A549 (cell line): ENCODE data around the gene THADA.

Experiments used
- CBX8 ChIP-seq: fragments of 200-600 bp; sonication (generic); IDR thresholded peaks from 2 replicates; pipeline ENCODE4 v1.6.1; 2016
- CTCF ChIP-seq: fragments of >200 bp; sonication (Bioruptor Twin); formaldehyde crosslinking; IDR thresholded peaks from 3 replicates; pipeline ENCODE4 v1.5.1; 2016
- EP300 ChIP-seq, 2 experiments: fragments of >200 bp; sonication (Bioruptor Twin); formaldehyde crosslinking; IDR thresholded peaks; 2 replicates in 1 of 2; 3 replicates in 1 of 2; pipeline ENCODE4 v1.6.1; 2016 to 2017
- JUNB ChIP-seq: fragments of >200 bp; sonication (Bioruptor Twin); formaldehyde crosslinking; IDR thresholded peaks from 2 replicates; pipeline ENCODE4 v1.6.1; 2016
- KDM1A ChIP-seq: fragments of 200-600 bp; sonication (generic); IDR thresholded peaks from 2 replicates; pipeline ENCODE4 v1.6.1; 2016; ENCODE audit warnings: low read depth, mild to moderate bottlenecking
- KDM5A ChIP-seq: fragments of 200-600 bp; sonication (generic); IDR thresholded peaks from 2 replicates; pipeline ENCODE4 v1.6.1; 2016; ENCODE audit warnings: antibody characterized with exemption, mild to moderate bottlenecking
- MAZ ChIP-seq: fragments of 150-350 bp; IDR thresholded peaks from 2 replicates; pipeline ENCODE4 v1.6.1; 2014; ENCODE audit warnings: antibody characterized with exemption, low read depth, low read length, borderline replicate concordance
- POLR2A ChIP-seq: IDR thresholded peaks from 2 replicates; pipeline ENCODE4 v1.6.1; 2012; ENCODE audit warnings: mild to moderate bottlenecking, low read length
- ZNF302 ChIP-seq: fragments of 250-450 bp; sonication (Bioruptor Pico); IDR thresholded peaks from 2 replicates; pipeline ENCODE4 v1.9.0; 2021; ENCODE audit warnings: inconsistent platforms, mild to moderate bottlenecking, moderate library complexity

- TF ChIP-seq CBX8 (no peak), KDM5A (no peak), EP300 (IDR thresholded peaks at IDR 0.05) (no peak), ZNF302 (no peak), CTCF (no peak), KDM1A (no peak), JUNB (no peak), POLR2A (no peak), MAZ (no peak)
Observed at GRCh38 chr2:43323857-43324256, 272.0 kb downstream of the THADA start.
